BLaER1 (cell line): ENCODE results near the gene UTY.
"Not testable (repeated sequence)": the region's sequence is repeated elsewhere in the genome, so short reads cannot be mapped to it uniquely, and the experiment has no call there.

Experiments used
- H3K27ac ChIP-seq: shearing (Covaris generic); formaldehyde crosslinking; 2 replicates; pipeline ENCODE4 v1.8.1; 2022
- H3K27me3 ChIP-seq: shearing (Covaris generic); formaldehyde crosslinking; 2 replicates; pipeline ENCODE4 v1.8.1; 2022
- H3K36me3 ChIP-seq: shearing (Covaris generic); formaldehyde crosslinking; 2 replicates; pipeline ENCODE4 v1.8.1; 2022
- H3K4me1 ChIP-seq: shearing (Covaris generic); formaldehyde crosslinking; 2 replicates; pipeline ENCODE4 v1.8.1; 2022
- H3K4me2 ChIP-seq: shearing (Covaris generic); formaldehyde crosslinking; 2 replicates; pipeline ENCODE4 v1.8.1; 2022
- H3K4me3 ChIP-seq: shearing (Covaris generic); formaldehyde crosslinking; 2 replicates; pipeline ENCODE4 v1.8.1; 2022
- H3K9ac ChIP-seq: shearing (Covaris generic); formaldehyde crosslinking; 2 replicates; pipeline ENCODE4 v1.8.1; 2022
- H3K9me3 ChIP-seq: shearing (Covaris generic); formaldehyde crosslinking; 2 replicates; pipeline ENCODE4 v1.8.1; 2022
- H4K20me1 ChIP-seq: shearing (Covaris generic); formaldehyde crosslinking; 2 replicates; pipeline ENCODE4 v1.8.1; 2022
- Cebpa-rat ChIP-seq: shearing (Covaris generic); IDR thresholded peaks from 2 replicates; pipeline ENCODE4 v1.8.1; 2022

The UTY gene

GRCh38 chrY:13271706-13272105, 208.1 kb downstream of the UTY start:
- H4K20me1 ChIP-seq = no peaks in the 10 kb centered on the region
- no peak for TF ChIP-seq Cebpa-rat
- H3K27me3 ChIP-seq = no peaks in the 10 kb centered on the region
- no peaks in the 10 kb centered on the region for H3K9me3 ChIP-seq
- no peaks in the 10 kb centered on the region for H3K4me1 ChIP-seq
- no peak overlapping the region for H3K9ac ChIP-seq
- H3K36me3 ChIP-seq = no peaks in the 10 kb centered on the region
- no peak overlapping the region for H3K4me3 ChIP-seq
- no peak overlapping the region for H3K4me2 ChIP-seq
- no peak overlapping the region for H3K27ac ChIP-seq

GRCh38 chrY:13253941-13254440, 225.8 kb downstream of the UTY start:
- H3K9me3 ChIP-seq, H3K27me3 ChIP-seq, H3K4me2 ChIP-seq, H3K4me3 ChIP-seq, H3K9ac ChIP-seq, H3K27ac ChIP-seq, H3K36me3 ChIP-seq, H4K20me1 ChIP-seq, H3K4me1 ChIP-seq: not testable (repeated sequence)

- Histone ChIP-seq H3K9me3 (no peaks in the 10 kb centered on the region), H4K20me1 (no peaks in the 10 kb centered on the region), H3K4me3 (no peak overlapping the region), H3K36me3 (no peaks in the 10 kb centered on the region), H3K9ac (no peak overlapping the region), H3K4me2 (no peak overlapping the region), H3K27ac (no peak overlapping the region), H3K4me1 (no peaks in the 10 kb centered on the region), H3K27me3 (no peaks in the 10 kb centered on the region)
- TF ChIP-seq Cebpa-rat = no peak
Measured at GRCh38 chrY:13250421-13250820, 229.4 kb downstream of the UTY start.

- no peak overlapping the region for H3K9ac ChIP-seq
- H3K4me3 ChIP-seq = no peak overlapping the region
- TF ChIP-seq Cebpa-rat = no peak
- H3K4me1 ChIP-seq = no peaks in the 10 kb centered on the region
- no peak overlapping the region for H3K27ac ChIP-seq
- no peaks in the 10 kb centered on the region for H3K36me3 ChIP-seq
- H3K27me3 ChIP-seq = no peaks in the 10 kb centered on the region
- H4K20me1 ChIP-seq = no peaks in the 10 kb centered on the region
- H3K4me2 ChIP-seq = no peak overlapping the region
- H3K9me3 ChIP-seq = no peaks in the 10 kb centered on the region
Measured at GRCh38 chrY:13243716-13244115, 236.1 kb downstream of the UTY start.

- H3K27me3 ChIP-seq = no peaks in the 10 kb centered on the region
- no peak overlapping the region for H3K27ac ChIP-seq
- H4K20me1 ChIP-seq = no peaks in the 10 kb centered on the region
- no peaks in the 10 kb centered on the region for H3K4me1 ChIP-seq
- H3K4me2 ChIP-seq = no peak overlapping the region
- no peak overlapping the region for H3K9ac ChIP-seq
- no peak for TF ChIP-seq Cebpa-rat
- H3K9me3 ChIP-seq = no peaks in the 10 kb centered on the region
- no peaks in the 10 kb centered on the region for H3K36me3 ChIP-seq
- no peak overlapping the region for H3K4me3 ChIP-seq
Measured at GRCh38 chrY:13233901-13234300, 245.9 kb downstream of the UTY start.

GRCh38 chrY:13233118-13233517, 246.7 kb downstream of the UTY start:
- Histone ChIP-seq H3K4me3 (no peak overlapping the region), H3K36me3 (no peaks in the 10 kb centered on the region), H3K27ac (no peak overlapping the region), H3K27me3 (no peaks in the 10 kb centered on the region), H3K4me2 (no peak overlapping the region), H3K4me1 (no peaks in the 10 kb centered on the region), H3K9ac (no peak overlapping the region), H3K9me3 (no peaks in the 10 kb centered on the region), H4K20me1 (no peaks in the 10 kb centered on the region)
- no peak for TF ChIP-seq Cebpa-rat

DNA sequence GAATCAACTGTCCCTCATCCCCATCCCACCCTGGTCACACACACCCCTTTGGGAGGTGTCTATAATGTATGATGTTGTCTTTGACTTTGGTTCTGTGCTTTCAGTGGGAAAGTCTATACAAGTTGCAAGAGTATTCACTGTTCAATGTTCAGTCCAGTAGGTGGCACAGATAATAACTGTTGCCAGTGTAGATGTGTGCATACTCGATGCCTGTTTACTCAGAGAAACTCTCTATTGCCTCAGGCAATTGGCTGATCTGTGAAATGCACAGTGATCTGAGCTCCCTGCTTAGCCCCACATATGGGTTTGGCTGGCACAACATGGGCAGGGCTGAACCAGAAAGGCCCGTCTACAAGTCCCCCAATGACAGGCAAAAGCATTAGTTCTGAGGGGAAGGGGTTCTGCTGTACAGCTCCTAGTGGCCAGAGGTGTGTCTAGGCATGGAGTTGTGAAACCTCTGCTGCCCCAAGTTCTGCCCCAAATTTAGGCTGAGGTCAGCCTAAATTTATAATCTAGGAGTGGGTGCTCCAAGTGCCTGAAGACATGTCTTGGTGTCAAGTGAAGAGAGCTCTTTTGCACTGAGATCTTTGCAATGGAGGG, 252.4 kb downstream of the UTY start:
- no peaks in the 10 kb centered on the region for H4K20me1 ChIP-seq
- H3K4me2 ChIP-seq = no peak overlapping the region
- H3K4me3 ChIP-seq = no peak overlapping the region
- no peak for TF ChIP-seq Cebpa-rat
- H3K9ac ChIP-seq = no peak overlapping the region
- H3K9me3 ChIP-seq = no peaks in the 10 kb centered on the region
- H3K27me3 ChIP-seq = no peaks in the 10 kb centered on the region
- no peak overlapping the region for H3K27ac ChIP-seq
- no peaks in the 10 kb centered on the region for H3K4me1 ChIP-seq
- no peaks in the 10 kb centered on the region for H3K36me3 ChIP-seq

GRCh38 chrY:13210961-13211646, 268.7 kb downstream of the UTY start:
- Histone ChIP-seq H3K9ac (no peak overlapping the region), H3K9me3 (no peaks in the 10 kb centered on the region), H3K27ac (no peak overlapping the region), H3K27me3 (no peaks in the 10 kb centered on the region), H3K4me1 (no peaks in the 10 kb centered on the region), H3K36me3 (no peaks in the 10 kb centered on the region), H3K4me3 (no peak overlapping the region), H3K4me2 (no peak overlapping the region), H4K20me1 (no peaks in the 10 kb centered on the region)
- TF ChIP-seq Cebpa-rat = no peak

GRCh38 chrY:13205214-13205613, 274.6 kb downstream of the UTY start:
- no peaks in the 10 kb centered on the region for H3K9me3 ChIP-seq
- no peak overlapping the region for H3K9ac ChIP-seq
- no peak overlapping the region for H3K4me3 ChIP-seq
- H3K27me3 ChIP-seq = no peaks in the 10 kb centered on the region
- no peaks in the 10 kb centered on the region for H3K36me3 ChIP-seq
- no peaks in the 10 kb centered on the region for H4K20me1 ChIP-seq
- H3K4me1 ChIP-seq = no peaks in the 10 kb centered on the region
- H3K27ac ChIP-seq = no peak overlapping the region
- TF ChIP-seq Cebpa-rat = no peak
- H3K4me2 ChIP-seq = no peak overlapping the region
